ENCODE data around the gene ASPM. TPM values are rescaled to one million over a fixed set of nuclear protein-coding genes. Genes with fewer than 3 reads are reported as not detected.

Gene ASPM
- total RNA-seq, 2 donors from 2014 or later: 0.81 to 2.1 TPM

- DNase-seq (ENCODE audit: low spot score) (no peak), ATAC-seq (ENCODE audit: insufficient number of reproducible peaks, low FRiP score, low read depth) (no peak)
- TF ChIP-seq CTCF (IDR thresholded peaks at IDR 0.05): no peak
- Histone ChIP-seq H3K27ac (no peak overlapping the region), H3K36me3 (no peaks in the 10 kb centered on the region), H3K9me3 (no peaks in the 10 kb centered on the region), H3K4me1 (ENCODE audit: control insufficient read depth in 1 of 2, low read depth in 2 of 2) (peaks cover 0 to 7% of the 10 kb centered on the region in 2 donors), H3K27me3 (replicated peaks; ENCODE audit: insufficient read depth) (no peaks in the 10 kb centered on the region), H3K4me3 (no peak overlapping the region)
These were observed 1.7 kb downstream of the ASPM start for GRCh38 chr1:197144570-197145325.

- H3K27ac ChIP-seq: no peak overlapping the region
- ATAC-seq (ENCODE audit: insufficient number of reproducible peaks, low FRiP score, low read depth): no peak
- TF ChIP-seq CTCF (IDR thresholded peaks at IDR 0.05): no peak
These were observed 3.2 kb downstream of the ASPM start for GRCh38 chr1:197143276-197143675.

GRCh38 chr1:197141575-197141974 is 4.9 kb downstream of the ASPM start:
- TF ChIP-seq CTCF (IDR thresholded peaks at IDR 0.05): no peak
- Histone ChIP-seq H3K4me1 (ENCODE audit: control insufficient read depth in 1 of 2, low read depth in 2 of 2) (peaks cover 0 to 7% of the 10 kb centered on the region in 2 donors), H3K36me3 (no peaks in the 10 kb centered on the region), H3K27ac (no peak overlapping the region), H3K9me3 (no peaks in the 10 kb centered on the region), H3K27me3 (replicated peaks; ENCODE audit: insufficient read depth) (no peaks in the 10 kb centered on the region), H3K4me3 (no peak overlapping the region)
- DNase-seq (ENCODE audit: low spot score): no peak
- no peak for ATAC-seq (ENCODE audit: insufficient number of reproducible peaks, low FRiP score, low read depth)

More at GRCh38 chr1:197143276-197143675, 3.2 kb downstream of the ASPM start:
- Histone ChIP-seq H3K4me3 (no peak overlapping the region), H3K4me1 (ENCODE audit: control insufficient read depth in 1 of 2, low read depth in 2 of 2) (peaks cover 0 to 7% of the 10 kb centered on the region in 2 donors), H3K9me3 (no peaks in the 10 kb centered on the region), H3K27me3 (replicated peaks; ENCODE audit: insufficient read depth) (no peaks in the 10 kb centered on the region), H3K36me3 (no peaks in the 10 kb centered on the region)
- no peak for DNase-seq (ENCODE audit: low spot score)

GRCh38 chr1:197140121-197140520 is 6.3 kb downstream of the ASPM start:
- H3K27ac ChIP-seq: no peak overlapping the region
- ATAC-seq (ENCODE audit: insufficient number of reproducible peaks, low FRiP score, low read depth) (no peak), DNase-seq (ENCODE audit: low spot score) (no peak)
- no peak overlapping the region for H3K4me3 ChIP-seq
- H3K4me1 ChIP-seq (ENCODE audit: control insufficient read depth in 1 of 2, low read depth in 2 of 2): no peaks in the 10 kb centered on the region
- no peaks in the 10 kb centered on the region for H3K27me3 ChIP-seq (replicated peaks; ENCODE audit: insufficient read depth)
- no peaks in the 10 kb centered on the region for H3K9me3 ChIP-seq
- TF ChIP-seq CTCF (IDR thresholded peaks at IDR 0.05): no peak
- H3K36me3 ChIP-seq: no peaks in the 10 kb centered on the region

GRCh38 chr1:197139169-197139568 is 7.3 kb downstream of the ASPM start:
- no peak overlapping the region for H3K27ac ChIP-seq
- no peak for DNase-seq (ENCODE audit: low spot score)
- H3K36me3 ChIP-seq: no peaks in the 10 kb centered on the region
- no peak for TF ChIP-seq CTCF (IDR thresholded peaks at IDR 0.05)
- no peak for ATAC-seq (ENCODE audit: insufficient number of reproducible peaks, low FRiP score, low read depth)
- H3K4me1 ChIP-seq (ENCODE audit: control insufficient read depth in 1 of 2, low read depth in 2 of 2): no peaks in the 10 kb centered on the region
- no peak overlapping the region for H3K4me3 ChIP-seq
- H3K9me3 ChIP-seq: no peaks in the 10 kb centered on the region
- no peaks in the 10 kb centered on the region for H3K27me3 ChIP-seq (replicated peaks; ENCODE audit: insufficient read depth)

Data from thoracic aorta (tissue), 2 donors.